Measurements from ENCODE around the gene MYH9.

The MYH9 gene

GRCh38 chr22:36387959-36388726 lies at the start of gene MYH9:
Gene MYH9, minus strand, starts transcription at chr22:36387967. Its CDS starts 38,731 bp downstream, at chr22:36349236.
- Mint-ChIP-seq H3K27ac (peak within 1 kb of the TSS; percentile 88 to 93 (median 91)), H3K27me3 (ENCODE audit: low read depth) (no peaks in the 10 kb centered on the region), H3K4me3 (peak within 1 kb of the TSS; percentile 82 to 92 (median 89)), H3K4me1 (peaks cover 31% of the 10 kb centered on the region), H3K9me3 (no peaks in the 10 kb centered on the region), H3K36me3 (ENCODE audit: low read depth) (peaks cover 7% of the 10 kb centered on the region)
- TF ChIP-seq CTCF (IDR thresholded peaks at IDR 0.05; ENCODE audit: unreplicated experiment in 3 of 3) = no peak

- H3K4me3 Mint-ChIP-seq = peak overlapping the region in 1 of 3 experiments; percentile 23
- peaks cover 46% of the 10 kb centered on the region for H3K4me1 Mint-ChIP-seq
- no peaks in the 10 kb centered on the region for H3K9me3 Mint-ChIP-seq
- TF ChIP-seq CTCF (IDR thresholded peaks at IDR 0.05; ENCODE audit: unreplicated experiment in 3 of 3) = no peak
- H3K27ac Mint-ChIP-seq = peak overlapping the region; percentile 89 to 98 (median 96)
- H3K36me3 Mint-ChIP-seq (ENCODE audit: low read depth) = no peaks in the 10 kb centered on the region
- H3K27me3 Mint-ChIP-seq (ENCODE audit: low read depth) = peaks cover under 1% of the 10 kb centered on the region
Measured at GRCh38 chr22:36435516-36436415, 48.0 kb upstream of the MYH9 start.

DNA sequence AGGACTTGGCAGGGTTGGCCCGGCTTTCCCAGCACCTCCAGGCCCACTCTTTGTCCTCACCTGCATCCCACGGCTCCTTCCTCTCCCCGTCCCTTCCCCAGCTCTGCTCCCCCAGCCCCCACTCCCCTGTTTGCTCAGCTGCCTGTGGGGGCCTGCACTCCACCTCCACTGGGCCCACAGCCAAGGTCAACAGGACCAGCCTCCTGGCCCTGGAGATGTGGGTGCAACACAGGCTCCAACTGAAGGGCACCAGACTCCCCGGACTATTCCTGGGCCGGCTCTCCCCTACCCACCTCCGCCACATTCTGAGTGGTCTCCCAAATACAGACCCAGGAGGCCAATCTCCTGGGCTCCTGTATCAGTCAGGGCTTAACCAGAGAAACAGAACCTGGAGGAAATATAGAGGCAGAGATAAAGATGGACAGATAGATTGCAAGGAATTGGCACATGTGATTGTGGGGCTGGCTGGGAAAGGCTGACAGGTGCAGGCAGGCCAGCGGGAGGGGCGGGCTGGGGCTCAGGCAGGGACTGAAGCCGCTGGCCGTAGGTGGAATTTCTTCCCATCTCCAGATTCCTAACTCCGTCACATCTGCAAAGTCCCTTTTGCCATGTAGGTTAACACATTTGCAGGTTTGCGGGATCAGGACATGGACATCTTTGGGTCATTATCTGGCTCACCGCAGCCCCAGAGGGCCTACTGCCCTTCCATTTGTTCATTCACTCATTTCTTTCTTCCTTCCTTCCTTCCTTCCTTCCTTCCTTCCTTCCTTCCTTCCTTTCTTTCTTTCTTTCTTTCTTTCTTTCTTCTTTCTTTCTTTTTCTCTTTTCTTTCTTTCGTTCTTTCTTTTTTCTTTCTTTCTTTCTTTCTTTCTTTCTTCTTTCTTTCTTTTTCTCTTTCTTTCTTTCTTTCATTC lies 45.8 kb upstream of the MYH9 start:
- H3K36me3 Mint-ChIP-seq (ENCODE audit: low read depth) = no peaks in the 10 kb centered on the region
- no peaks in the 10 kb centered on the region for H3K9me3 Mint-ChIP-seq
- peak overlapping the region in 2 of 3 experiments; percentile 18 to 37 for H3K4me3 Mint-ChIP-seq
- TF ChIP-seq CTCF (IDR thresholded peaks at IDR 0.05; ENCODE audit: unreplicated experiment in 3 of 3) = no peak
- peaks cover 34% of the 10 kb centered on the region for H3K4me1 Mint-ChIP-seq
- peaks cover 3% of the 10 kb centered on the region for H3K27me3 Mint-ChIP-seq (ENCODE audit: low read depth)
- peak overlapping the region; percentile 96 to 98 (median 98) for H3K27ac Mint-ChIP-seq

DNA sequence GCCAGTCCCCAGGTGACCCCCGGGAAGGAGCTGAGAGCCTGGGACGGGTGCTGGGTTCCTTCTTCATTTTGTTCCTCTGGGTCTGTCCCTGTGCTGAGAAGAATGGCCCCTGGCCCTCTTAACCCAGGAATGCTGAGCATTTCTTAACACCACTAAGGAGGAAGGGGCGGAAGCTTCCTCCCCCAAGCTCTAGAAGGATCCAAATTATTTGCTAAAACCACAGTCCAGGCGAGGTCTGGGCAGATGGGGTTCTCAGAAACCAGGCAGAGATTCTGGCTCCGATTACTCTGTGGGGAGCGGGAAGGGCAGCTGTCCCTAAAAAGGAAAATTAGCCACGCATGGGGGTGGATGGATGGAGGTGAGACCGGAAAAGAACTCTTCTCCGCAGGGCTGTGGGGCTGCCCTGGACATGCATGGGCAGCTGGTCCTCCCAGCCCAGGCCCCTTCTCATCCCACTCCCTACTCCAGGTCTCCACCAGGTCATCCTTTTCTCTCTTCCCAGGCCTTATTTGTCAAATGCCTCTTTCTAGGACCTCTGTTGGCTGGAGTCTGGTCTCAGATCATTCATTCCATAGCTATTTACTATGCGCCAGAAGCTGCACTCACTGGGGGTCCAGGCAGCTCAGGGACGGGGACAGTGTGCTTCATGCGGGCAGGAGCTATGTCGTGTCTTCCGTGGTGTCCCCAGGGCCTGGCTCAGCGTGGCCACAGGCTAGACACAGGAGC lies 45.0 kb upstream of the MYH9 start:
- no peak for TF ChIP-seq CTCF (IDR thresholded peaks at IDR 0.05; ENCODE audit: unreplicated experiment in 3 of 3)
- Mint-ChIP-seq H3K4me1 (peaks cover 34% of the 10 kb centered on the region), H3K36me3 (ENCODE audit: low read depth) (no peaks in the 10 kb centered on the region), H3K27ac (peak overlapping the region; percentile 96 to 98 (median 98)), H3K27me3 (ENCODE audit: low read depth) (peaks cover 3% of the 10 kb centered on the region), H3K9me3 (no peaks in the 10 kb centered on the region), H3K4me3 (peak overlapping the region in 1 of 3 experiments; percentile 36)

GRCh38 chr22:36431977-36432376 lies 44.2 kb upstream of the MYH9 start:
- Mint-ChIP-seq H3K27ac (peak overlapping the region; percentile 96 to 98 (median 98)), H3K4me3 (no peak overlapping the region), H3K36me3 (ENCODE audit: low read depth) (no peaks in the 10 kb centered on the region), H3K9me3 (no peaks in the 10 kb centered on the region), H3K27me3 (ENCODE audit: low read depth) (peaks cover 3% of the 10 kb centered on the region), H3K4me1 (peaks cover 39% of the 10 kb centered on the region)
- TF ChIP-seq CTCF (IDR thresholded peaks at IDR 0.05; ENCODE audit: unreplicated experiment in 3 of 3) = no peak

Measured in nephron (organoid).